GM18507 (cell line): ENCODE measurements around the gene CNTNAP1.
A peak's percentile ranks its signal among the peaks of the same experiment; 100 is the strongest.

ENCODE experiments used
- DNase-seq: peaks from one replicate; pipeline ENCODE4 v3.0.0; 2011; ENCODE audit warnings: low read depth; ENCODE audit not compliant: insufficient read length; ENCODE audit errors: extremely low spot score
- FAIRE-seq: peaks from 2 replicates; lab custom pipeline; 2011; peaks lifted over from hg19 to GRCh38; lab: Jason Lieb, UNC

CNTNAP1 gene

GRCh38 chr17:42682722-42683403 is 532 bp downstream of the CNTNAP1 start:
- DNase-seq (no peak), FAIRE-seq (no peak)

GRCh38 chr17:42683407-42684034 is 1.2 kb downstream of the CNTNAP1 start:
- FAIRE-seq, result peak; percentile 15

GRCh38 chr17:42684929-42685556 is 2.7 kb downstream of the CNTNAP1 start:
- no peak for FAIRE-seq
- no peak for DNase-seq

More at GRCh38 chr17:42683407-42684034, 1.2 kb downstream of the CNTNAP1 start:
- DNase-seq, result no peak

GRCh38 chr17:42685831-42686230 is 3.5 kb downstream of the CNTNAP1 start:
- no peak for FAIRE-seq

GRCh38 chr17:42686520-42687128 is 4.3 kb downstream of the CNTNAP1 start:
- FAIRE-seq (no peak), DNase-seq (no peak)

More at GRCh38 chr17:42685831-42686230, 3.5 kb downstream of the CNTNAP1 start:
- DNase-seq, result no peak

- FAIRE-seq (no peak), DNase-seq (no peak)
Observed at GRCh38 chr17:42687707-42688320, 5.5 kb downstream of the CNTNAP1 start.

GRCh38 chr17:42690596-42690995 is 8.3 kb downstream of the CNTNAP1 start:
- DNase-seq (no peak), FAIRE-seq (no peak)

- FAIRE-seq (no peak), DNase-seq (no peak)
Observed at GRCh38 chr17:42691021-42691545, 8.8 kb downstream of the CNTNAP1 start.

GRCh38 chr17:42692489-42692888 is 10.2 kb downstream of the CNTNAP1 start:
- FAIRE-seq, result no peak
- no peak for DNase-seq

GRCh38 chr17:42694524-42694923 is 12.2 kb downstream of the CNTNAP1 start:
- FAIRE-seq, result no peak

GRCh38 chr17:42695500-42695899 is 13.2 kb downstream of the CNTNAP1 start:
- no peak for FAIRE-seq

More at GRCh38 chr17:42694524-42694923, 12.2 kb downstream of the CNTNAP1 start:
- no peak for DNase-seq

GRCh38 chr17:42697108-42697811 is 14.9 kb downstream of the CNTNAP1 start:
- no peak for FAIRE-seq

More at GRCh38 chr17:42695500-42695899, 13.2 kb downstream of the CNTNAP1 start:
- no peak for DNase-seq

GRCh38 chr17:42698736-42699414 is 16.5 kb downstream of the CNTNAP1 start:
- FAIRE-seq, result no peak
- no peak for DNase-seq

More at GRCh38 chr17:42697108-42697811, 14.9 kb downstream of the CNTNAP1 start:
- DNase-seq, result no peak

GRCh38 chr17:42699415-42699740 is 17.0 kb downstream of the CNTNAP1 start:
- DNase-seq, result no peak
- no peak for FAIRE-seq

GRCh38 chr17:42700586-42701289 is 18.4 kb downstream of the CNTNAP1 start:
- FAIRE-seq, result no peak
- DNase-seq, result no peak

- DNase-seq, result no peak
- FAIRE-seq, result no peak
Observed at GRCh38 chr17:42702446-42702845, 20.1 kb downstream of the CNTNAP1 start.

GRCh38 chr17:42704490-42704836 is 22.1 kb downstream of the CNTNAP1 start:
- no peak for FAIRE-seq
- no peak for DNase-seq

- FAIRE-seq (peak; percentile 95), DNase-seq (no peak)
Observed at GRCh38 chr17:42704837-42705494, 22.6 kb downstream of the CNTNAP1 start.
